ENCODE results near the gene MARK2.

- no peak for TF ChIP-seq CTCF (IDR thresholded peaks at IDR 0.05)
- TF ChIP-seq POLR2A (IDR thresholded peaks at IDR 0.05) = no peak
- TF ChIP-seq EP300 (IDR thresholded peaks at IDR 0.05) = no peak
- no peak for TF ChIP-seq POLR2AphosphoS5 (IDR thresholded peaks at IDR 0.05)
These were observed 20.3 kb upstream of the MARK2 start for GRCh38 chr11:63818609-63819008.
